HepG2 (cell line): Measurements from ENCODE around the gene WBP1. TPM values are rescaled to one million over a fixed set of nuclear protein-coding genes. Genes with fewer than 3 reads are reported as not detected.

Experiments used
- ATF1 ChIP-seq: IDR thresholded peaks from 2 replicates; pipeline ENCODE4 v1.6.1; 2016; ENCODE audit warnings: mild to moderate bottlenecking, control low read depth
- CHD4 ChIP-seq: fragments of 200-600 bp; sonication (generic); IDR thresholded peaks from 2 replicates; pipeline ENCODE4 v1.7.0; 2017; ENCODE audit warnings: mild to moderate bottlenecking, low read length, borderline replicate concordance
- FOSL1 ChIP-seq: sonication (generic); formaldehyde crosslinking; IDR thresholded peaks from 2 replicates; pipeline ENCODE4 v1.9.0; 2021; ENCODE audit warnings: missing genetic modification reagents, borderline replicate concordance
- GATAD2A ChIP-seq: IDR thresholded peaks from 2 replicates; pipeline ENCODE4 v1.6.1; 2016
- KAT2B ChIP-seq: fragments of 150-350 bp; IDR thresholded peaks from 2 replicates; pipeline ENCODE4 v1.6.1; 2014; ENCODE audit warnings: low read depth, low read length, borderline replicate concordance
- KLF9 ChIP-seq: IDR thresholded peaks from 2 replicates; pipeline ENCODE4 v1.6.1; 2016; ENCODE audit warnings: low read depth
- MEIS1 ChIP-seq: sonication (generic); formaldehyde crosslinking; IDR thresholded peaks from 2 replicates; pipeline ENCODE4 v1.9.0; 2021; ENCODE audit warnings: mild to moderate bottlenecking, missing genetic modification reagents, moderate library complexity, borderline replicate concordance
- PHF21A ChIP-seq: sonication (generic); formaldehyde crosslinking; IDR thresholded peaks from 2 replicates; pipeline ENCODE4 v1.5.0; 2020; ENCODE audit warnings: mild to moderate bottlenecking, missing genetic modification reagents
- POGZ ChIP-seq: sonication (generic); formaldehyde crosslinking; IDR thresholded peaks from 2 replicates; pipeline ENCODE4 v1.4.0; 2020; ENCODE audit warnings: mild to moderate bottlenecking, missing genetic modification reagents
- PPARG ChIP-seq: conservative IDR thresholded peaks from 2 replicates; pipeline ENCODE4 v1.6.1; 2016; ENCODE audit warnings: missing biosample characterization, missing genetic modification reagents
- RARA ChIP-seq: IDR thresholded peaks from 2 replicates; pipeline ENCODE4 v1.6.1; 2016; ENCODE audit warnings: missing genetic modification reagents, missing compliant biosample characterization
- ZNF230 ChIP-seq: sonication (generic); formaldehyde crosslinking; IDR thresholded peaks from 2 replicates; pipeline ENCODE4 v1.4.0; 2020; ENCODE audit warnings: mild to moderate bottlenecking, missing genetic modification reagents
- ZNF547 ChIP-seq: sonication (generic); formaldehyde crosslinking; IDR thresholded peaks from 2 replicates; pipeline ENCODE4 v1.5.1; 2020; ENCODE audit warnings: mild to moderate bottlenecking, missing genetic modification reagents
- ZNF713 ChIP-seq: sonication (generic); formaldehyde crosslinking; IDR thresholded peaks from 2 replicates; pipeline ENCODE4 v1.4.0; 2020; ENCODE audit warnings: mild to moderate bottlenecking, missing genetic modification reagents
- polyA plus RNA-seq, 8 experiments: library from polyadenylated mRNA; depleted of rRNA in 3 of 8; stranded (reverse) in 7 of 8; unstranded in 1 of 8; fragments of >200 nt; fragmentation: Illumina TruSeq in 4 of 8; extraction: Trizol in 4 of 8; gene quantifications; 2 replicates each; pipeline versions ENCODE4 v1.2.1 to v1.2.3, GENCODE V29; 2011 to 2016; ENCODE audit warnings: low read depth in 4 of 8, missing spikeins in 1 of 8, mixed read lengths in 1 of 8; ENCODE audit not compliant: insufficient read depth in 1 of 8
- total RNA-seq, 5 experiments: library from RNA; depleted of rRNA; stranded (reverse); fragments of >200 nt; fragmentation: Illumina TruSeq; extraction: Trizol; gene quantifications; 2 replicates each; pipeline ENCODE4 v1.2.3, GENCODE V29; 2016; ENCODE audit warnings: low read depth in 1 of 5
- TF ChIP-seq, protein P1 (sequence below): IDR thresholded peaks from 2 replicates; pipeline ENCODE4 v1.6.1; 2016; ENCODE audit warnings: mild to moderate bottlenecking, missing biosample characterization, missing genetic modification reagents
- TF ChIP-seq, protein P2 (sequence below): sonication (generic); formaldehyde crosslinking; IDR thresholded peaks from 2 replicates; pipeline ENCODE4 v1.8.0; 2022; ENCODE audit warnings: mild to moderate bottlenecking, missing genetic modification reagents, borderline replicate concordance
- TF ChIP-seq, protein P3 (sequence below), 2 experiments: sonication (generic) in 1 of 2; formaldehyde crosslinking in 1 of 2; IDR thresholded peaks; 2 replicates each; pipeline versions ENCODE4 v1.4.0 to v1.6.1; 2018 to 2020; ENCODE audit warnings: missing genetic modification reagents in 2 of 2, borderline replicate concordance in 1 of 2, low read depth in 1 of 2, mild to moderate bottlenecking in 1 of 2, missing biosample characterization in 1 of 2
- TF ChIP-seq, protein P4 (sequence below): sonication (generic); formaldehyde crosslinking; conservative IDR thresholded peaks from 2 replicates; pipeline ENCODE4 v1.4.0; 2020; ENCODE audit warnings: mild to moderate bottlenecking, missing genetic modification reagents, moderate library complexity
- TF ChIP-seq, protein P5 (sequence below): sonication (generic); formaldehyde crosslinking; IDR thresholded peaks from 2 replicates; pipeline ENCODE4 v1.5.0; 2020; ENCODE audit warnings: mild to moderate bottlenecking, missing genetic modification reagents

WBP1 gene
- total and polyA plus RNA-seq, 2 of the 13 experiments (the other 11 are each of a cell fraction or from before 2014, with no cell fraction given), result 38.8 to 85.7 TPM

DNA sequence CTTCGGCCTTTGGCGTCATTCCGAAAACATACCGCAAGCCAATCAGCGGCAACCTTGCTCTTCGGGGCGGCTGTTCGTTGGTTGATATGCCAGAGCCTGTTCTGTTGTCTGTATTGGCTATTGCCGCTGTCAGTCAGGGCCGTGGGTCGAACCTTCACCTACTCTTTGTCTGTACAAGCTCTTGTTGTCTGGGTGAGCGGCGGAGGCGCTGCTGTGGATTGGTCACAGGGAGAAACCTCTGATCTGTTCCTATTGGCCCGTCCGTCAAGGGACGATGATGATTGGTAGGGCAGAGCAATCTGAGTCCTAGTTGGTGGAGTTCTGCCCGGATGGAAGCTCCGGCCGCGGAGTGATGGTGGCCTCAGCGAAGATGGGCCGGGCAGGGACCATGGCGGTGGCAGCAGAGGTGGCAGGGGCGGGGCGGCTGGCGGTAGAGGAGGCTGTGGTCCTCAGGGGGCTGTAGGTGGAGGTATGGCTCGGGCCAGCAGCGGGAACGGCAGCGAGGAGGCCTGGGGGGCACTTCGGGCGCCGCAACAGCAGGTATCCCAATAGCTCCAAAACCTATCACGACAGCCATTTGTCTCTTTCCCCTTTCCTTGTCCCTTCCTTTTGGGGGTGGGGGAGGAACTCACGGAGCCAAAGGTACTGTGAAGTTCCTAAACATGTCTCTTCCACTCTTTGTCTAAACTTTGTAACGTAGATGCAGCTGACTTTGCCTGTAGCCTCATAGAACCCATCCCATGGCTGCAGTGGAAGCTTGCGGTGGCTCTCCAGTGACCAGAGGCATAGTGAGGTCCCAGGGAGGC is at the start of gene WBP1 (continued):
- TF ChIP-seq, protein P1, sequence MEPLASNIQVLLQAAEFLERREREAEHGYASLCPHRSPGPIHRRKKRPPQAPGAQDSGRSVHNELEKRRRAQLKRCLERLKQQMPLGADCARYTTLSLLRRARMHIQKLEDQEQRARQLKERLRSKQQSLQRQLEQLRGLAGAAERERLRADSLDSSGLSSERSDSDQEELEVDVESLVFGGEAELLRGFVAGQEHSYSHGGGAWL (CRISPR knock-in tag), result 0 out of 2 replicates have a peak, but pooled peaks have one; percentile 14
- TF ChIP-seq RARA (CRISPR knock-in tag), result 0 out of 2 replicates have a peak, but pooled peaks have one; percentile 10
- peak; percentile 42; the same call in 1 of the 2 replicates for TF ChIP-seq PHF21A (CRISPR knock-in tag)
- 0 out of 2 replicates have a peak, but pooled peaks have one; percentile 50 for TF ChIP-seq ZNF547 (CRISPR knock-in tag)
- peak; percentile 50 for TF ChIP-seq ZNF230 (CRISPR knock-in tag)
- peak; percentile 95 for TF ChIP-seq PPARG
- TF ChIP-seq, protein P2, sequence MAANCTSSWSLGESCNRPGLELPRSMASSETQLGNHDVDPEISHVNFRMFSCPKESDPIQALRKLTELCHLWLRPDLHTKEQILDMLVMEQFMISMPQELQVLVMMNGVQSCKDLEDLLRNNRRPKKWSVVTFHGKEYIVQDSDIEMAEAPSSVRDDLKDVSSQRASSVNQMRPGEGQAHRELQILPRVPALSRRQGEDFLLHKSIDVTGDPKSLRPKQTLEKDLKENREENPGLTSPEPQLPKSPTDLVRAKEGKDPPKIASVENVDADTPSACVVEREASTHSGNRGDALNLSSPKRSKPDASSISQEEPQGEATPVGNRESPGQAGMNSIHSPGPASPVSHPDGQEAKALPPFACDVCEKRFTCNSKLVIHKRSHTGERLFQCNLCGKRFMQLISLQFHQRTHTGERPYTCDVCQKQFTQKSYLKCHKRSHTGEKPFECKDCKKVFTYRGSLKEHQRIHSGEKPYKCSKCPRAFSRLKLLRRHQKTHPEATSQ (CRISPR knock-in tag), result no peak
- TF ChIP-seq CHD4, result no peak
- TF ChIP-seq MEIS1 (CRISPR knock-in tag), result 0 out of 2 replicates have a peak, but pooled peaks have one; percentile 12
- TF ChIP-seq GATAD2A, result 0 out of 2 replicates have a peak, but pooled peaks have one; percentile 2
- no peak for TF ChIP-seq FOSL1 (CRISPR knock-in tag)
- peak; percentile 57; the same call in 1 of the 2 replicates for TF ChIP-seq ZNF713 (CRISPR knock-in tag)
- peak; percentile 96 for TF ChIP-seq ATF1 (CRISPR knock-in tag)
- TF ChIP-seq, protein P3, sequence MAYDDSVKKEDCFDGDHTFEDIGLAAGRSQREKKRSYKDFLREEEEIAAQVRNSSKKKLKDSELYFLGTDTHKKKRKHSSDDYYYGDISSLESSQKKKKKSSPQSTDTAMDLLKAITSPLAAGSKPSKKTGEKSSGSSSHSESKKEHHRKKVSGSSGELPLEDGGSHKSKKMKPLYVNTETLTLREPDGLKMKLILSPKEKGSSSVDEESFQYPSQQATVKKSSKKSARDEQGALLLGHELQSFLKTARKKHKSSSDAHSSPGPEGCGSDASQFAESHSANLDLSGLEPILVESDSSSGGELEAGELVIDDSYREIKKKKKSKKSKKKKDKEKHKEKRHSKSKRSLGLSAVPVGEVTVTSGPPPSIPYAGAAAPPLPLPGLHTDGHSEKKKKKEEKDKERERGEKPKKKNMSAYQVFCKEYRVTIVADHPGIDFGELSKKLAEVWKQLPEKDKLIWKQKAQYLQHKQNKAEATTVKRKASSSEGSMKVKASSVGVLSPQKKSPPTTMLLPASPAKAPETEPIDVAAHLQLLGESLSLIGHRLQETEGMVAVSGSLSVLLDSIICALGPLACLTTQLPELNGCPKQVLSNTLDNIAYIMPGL (CRISPR knock-in tag; IDR thresholded peaks at IDR 0.05; ENCODE audit: borderline replicate concordance in 1 of 2, low read depth in 1 of 2), result peak in 1 of 2 experiments; percentile 21; a peak in 3 of 4 replicates
- no peak for TF ChIP-seq KLF9 (CRISPR knock-in tag)
- TF ChIP-seq POGZ (CRISPR knock-in tag), result peak; percentile 29; the same call in 1 of the 2 replicates
- TF ChIP-seq, protein P4, sequence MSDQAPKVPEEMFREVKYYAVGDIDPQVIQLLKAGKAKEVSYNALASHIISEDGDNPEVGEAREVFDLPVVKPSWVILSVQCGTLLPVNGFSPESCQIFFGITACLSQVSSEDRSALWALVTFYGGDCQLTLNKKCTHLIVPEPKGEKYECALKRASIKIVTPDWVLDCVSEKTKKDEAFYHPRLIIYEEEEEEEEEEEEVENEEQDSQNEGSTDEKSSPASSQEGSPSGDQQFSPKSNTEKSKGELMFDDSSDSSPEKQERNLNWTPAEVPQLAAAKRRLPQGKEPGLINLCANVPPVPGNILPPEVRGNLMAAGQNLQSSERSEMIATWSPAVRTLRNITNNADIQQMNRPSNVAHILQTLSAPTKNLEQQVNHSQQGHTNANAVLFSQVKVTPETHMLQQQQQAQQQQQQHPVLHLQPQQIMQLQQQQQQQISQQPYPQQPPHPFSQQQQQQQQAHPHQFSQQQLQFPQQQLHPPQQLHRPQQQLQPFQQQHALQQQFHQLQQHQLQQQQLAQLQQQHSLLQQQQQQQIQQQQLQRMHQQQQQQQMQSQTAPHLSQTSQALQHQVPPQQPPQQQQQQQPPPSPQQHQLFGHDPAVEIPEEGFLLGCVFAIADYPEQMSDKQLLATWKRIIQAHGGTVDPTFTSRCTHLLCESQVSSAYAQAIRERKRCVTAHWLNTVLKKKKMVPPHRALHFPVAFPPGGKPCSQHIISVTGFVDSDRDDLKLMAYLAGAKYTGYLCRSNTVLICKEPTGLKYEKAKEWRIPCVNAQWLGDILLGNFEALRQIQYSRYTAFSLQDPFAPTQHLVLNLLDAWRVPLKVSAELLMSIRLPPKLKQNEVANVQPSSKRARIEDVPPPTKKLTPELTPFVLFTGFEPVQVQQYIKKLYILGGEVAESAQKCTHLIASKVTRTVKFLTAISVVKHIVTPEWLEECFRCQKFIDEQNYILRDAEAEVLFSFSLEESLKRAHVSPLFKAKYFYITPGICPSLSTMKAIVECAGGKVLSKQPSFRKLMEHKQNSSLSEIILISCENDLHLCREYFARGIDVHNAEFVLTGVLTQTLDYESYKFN (CRISPR knock-in tag), result no peak; the same call in none of the 2 replicates
- TF ChIP-seq KAT2B, result no peak
- TF ChIP-seq, protein P5, sequence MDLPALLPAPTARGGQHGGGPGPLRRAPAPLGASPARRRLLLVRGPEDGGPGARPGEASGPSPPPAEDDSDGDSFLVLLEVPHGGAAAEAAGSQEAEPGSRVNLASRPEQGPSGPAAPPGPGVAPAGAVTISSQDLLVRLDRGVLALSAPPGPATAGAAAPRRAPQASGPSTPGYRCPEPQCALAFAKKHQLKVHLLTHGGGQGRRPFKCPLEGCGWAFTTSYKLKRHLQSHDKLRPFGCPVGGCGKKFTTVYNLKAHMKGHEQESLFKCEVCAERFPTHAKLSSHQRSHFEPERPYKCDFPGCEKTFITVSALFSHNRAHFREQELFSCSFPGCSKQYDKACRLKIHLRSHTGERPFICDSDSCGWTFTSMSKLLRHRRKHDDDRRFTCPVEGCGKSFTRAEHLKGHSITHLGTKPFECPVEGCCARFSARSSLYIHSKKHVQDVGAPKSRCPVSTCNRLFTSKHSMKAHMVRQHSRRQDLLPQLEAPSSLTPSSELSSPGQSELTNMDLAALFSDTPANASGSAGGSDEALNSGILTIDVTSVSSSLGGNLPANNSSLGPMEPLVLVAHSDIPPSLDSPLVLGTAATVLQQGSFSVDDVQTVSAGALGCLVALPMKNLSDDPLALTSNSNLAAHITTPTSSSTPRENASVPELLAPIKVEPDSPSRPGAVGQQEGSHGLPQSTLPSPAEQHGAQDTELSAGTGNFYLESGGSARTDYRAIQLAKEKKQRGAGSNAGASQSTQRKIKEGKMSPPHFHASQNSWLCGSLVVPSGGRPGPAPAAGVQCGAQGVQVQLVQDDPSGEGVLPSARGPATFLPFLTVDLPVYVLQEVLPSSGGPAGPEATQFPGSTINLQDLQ (CRISPR knock-in tag), result no peak
